GM12891 (cell line): Measurements from ENCODE around the gene PNPLA2.
A peak's percentile ranks its signal among the peaks of the same experiment; 100 is the strongest.

ENCODE experiments used
- DNase-seq: peaks from one replicate; pipeline ENCODE4 v3.0.0; 2011; ENCODE audit warnings: low spot score; ENCODE audit not compliant: insufficient read length
- FAIRE-seq: peaks from 2 replicates; lab custom pipeline; 2011; peaks lifted over from hg19 to GRCh38; lab: Jason Lieb, UNC
- PAX5 ChIP-seq: IDR thresholded peaks from 2 replicates; pipeline ENCODE4 v1.6.1; 2011; ENCODE audit warnings: low read length, moderate library complexity, mild to moderate bottlenecking; ENCODE audit not compliant: insufficient read depth, severe bottlenecking
- POLR2A ChIP-seq: IDR thresholded peaks from 2 replicates; pipeline ENCODE4 v1.6.1; 2011; ENCODE audit warnings: low read depth, low read length, control low read depth
- POLR2AphosphoS5 ChIP-seq: IDR thresholded peaks from 2 replicates; pipeline ENCODE4 v1.6.1; 2011; ENCODE audit warnings: low read depth, low read length, control low read depth
- POU2F2 ChIP-seq: IDR thresholded peaks from 2 replicates; pipeline ENCODE4 v1.6.1; 2011; ENCODE audit warnings: low read depth, mild to moderate bottlenecking, control low read depth, low read length, moderate library complexity
- SPI1 ChIP-seq: IDR thresholded peaks from 2 replicates; pipeline ENCODE4 v1.6.1; 2011; ENCODE audit warnings: low read depth, low read length, control low read depth
- TAF1 ChIP-seq: IDR thresholded peaks from 2 replicates; pipeline ENCODE4 v1.6.1; 2011; ENCODE audit warnings: low read depth, low read length, control low read depth

PNPLA2 gene

GRCh38 chr11:808427-809286, 10.1 kb upstream of the PNPLA2 start:
- TF ChIP-seq POU2F2, result no peak
- no peak for TF ChIP-seq POLR2AphosphoS5
- no peak for TF ChIP-seq TAF1
- peak; percentile 35 for FAIRE-seq
- DNase-seq, result no peak

GRCh38 chr11:809287-810039, 9.3 kb upstream of the PNPLA2 start, which contains the start of gene RPLP2:
RPLP2 (plus strand) TSS chr11:809967; CDS start chr11:810235, 268 bp downstream.
- peak; percentile 21 for TF ChIP-seq PAX5
- TF ChIP-seq POLR2AphosphoS5, result peak; percentile 94
- peak; percentile 42; the same call in 1 of the 2 replicates for TF ChIP-seq POU2F2
- TF ChIP-seq SPI1, result no peak
- TF ChIP-seq POLR2A, result peak; percentile 92
- peak; percentile 97 for TF ChIP-seq TAF1
- DNase-seq (peak; percentile 99), FAIRE-seq (peak; percentile 100)

GRCh38 chr11:810040-810567, 8.6 kb upstream of the PNPLA2 start:
- FAIRE-seq (no peak), DNase-seq (no peak)
- TF ChIP-seq POU2F2 (no peak), POLR2A (no peak), PAX5 (no peak), POLR2AphosphoS5 (no peak), TAF1 (no peak), SPI1 (no peak)

- FAIRE-seq (peak; percentile 80), DNase-seq (no peak)
- TF ChIP-seq PAX5 (no peak), POLR2AphosphoS5 (peak; percentile 18), SPI1 (no peak)
Measured at GRCh38 chr11:811446-812245, 7.1 kb upstream of the PNPLA2 start.

GRCh38 chr11:812390-812789, 6.3 kb upstream of the PNPLA2 start:
- DNase-seq, result no peak
- TF ChIP-seq SPI1 (no peak), POLR2AphosphoS5 (peak; percentile 43; the same call in 1 of the 2 replicates), PAX5 (no peak)
- FAIRE-seq, result no peak

GRCh38 chr11:813072-813455, 5.7 kb upstream of the PNPLA2 start:
- no peak for TF ChIP-seq POLR2A
- no peak for TF ChIP-seq POU2F2
- no peak for TF ChIP-seq PAX5
- peak; percentile 44; the same call in 1 of the 2 replicates for TF ChIP-seq POLR2AphosphoS5
- TF ChIP-seq SPI1, result no peak
- TF ChIP-seq TAF1, result no peak
- DNase-seq (no peak), FAIRE-seq (no peak)

GRCh38 chr11:813456-814096, 5.1 kb upstream of the PNPLA2 start:
- TF ChIP-seq POLR2A (peak; percentile 86), SPI1 (no peak), POLR2AphosphoS5 (peak; percentile 73), POU2F2 (0 out of 2 replicates have a peak, but pooled peaks have one; percentile 16), PAX5 (no peak), TAF1 (no peak)
- no peak for FAIRE-seq
- DNase-seq, result no peak

GRCh38 chr11:815675-816432, 2.9 kb upstream of the PNPLA2 start:
- no peak for FAIRE-seq
- DNase-seq, result no peak
- TF ChIP-seq POLR2A, result 0 out of 2 replicates have a peak, but pooled peaks have one; percentile 13
- no peak for TF ChIP-seq POU2F2
